Measurements from ENCODE around the gene XPO6.
A peak's percentile ranks its signal among the peaks of the same experiment; 100 is the strongest.

Gene XPO6

DNA sequence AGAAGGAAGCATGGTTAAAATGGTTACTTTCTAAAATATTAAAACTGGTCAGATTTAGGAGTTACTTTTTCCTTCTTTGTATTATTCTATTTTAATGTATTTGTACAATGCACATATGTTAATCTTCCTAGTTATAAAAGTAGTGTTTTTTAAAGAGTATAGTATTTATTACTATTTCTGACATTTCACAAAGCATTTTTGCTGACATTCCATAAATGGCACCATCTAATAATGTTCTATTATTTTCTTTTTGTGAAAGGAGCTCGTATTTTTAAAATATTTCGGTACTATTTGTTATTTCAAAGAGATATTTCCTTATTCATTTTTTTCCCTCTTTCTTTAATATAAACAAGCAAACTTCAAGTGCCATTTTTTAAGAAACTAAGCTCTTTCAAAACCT is 100.8 kb downstream of the XPO6 start:
- no peak for DNase-seq (ENCODE audit: low spot score)

DNA sequence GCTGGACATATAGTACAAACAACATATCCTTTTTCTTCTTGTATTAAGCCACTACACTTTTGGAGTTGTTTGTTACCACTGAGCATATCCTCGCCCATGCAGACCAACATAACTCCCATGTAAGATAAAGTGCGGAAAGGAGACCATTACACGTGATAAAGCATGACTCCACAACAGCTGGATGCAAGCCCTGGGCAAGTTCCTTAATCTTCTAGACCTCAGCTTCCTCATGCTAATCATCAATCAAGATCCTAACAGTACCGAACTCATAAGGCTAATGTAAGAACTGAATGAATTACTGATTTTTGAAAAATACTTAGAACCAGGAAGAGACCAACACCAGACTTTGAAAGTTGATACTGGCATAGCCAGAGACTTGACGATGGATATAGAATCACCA is 101.3 kb downstream of the XPO6 start:
- DNase-seq (ENCODE audit: low spot score), result no peak

DNA sequence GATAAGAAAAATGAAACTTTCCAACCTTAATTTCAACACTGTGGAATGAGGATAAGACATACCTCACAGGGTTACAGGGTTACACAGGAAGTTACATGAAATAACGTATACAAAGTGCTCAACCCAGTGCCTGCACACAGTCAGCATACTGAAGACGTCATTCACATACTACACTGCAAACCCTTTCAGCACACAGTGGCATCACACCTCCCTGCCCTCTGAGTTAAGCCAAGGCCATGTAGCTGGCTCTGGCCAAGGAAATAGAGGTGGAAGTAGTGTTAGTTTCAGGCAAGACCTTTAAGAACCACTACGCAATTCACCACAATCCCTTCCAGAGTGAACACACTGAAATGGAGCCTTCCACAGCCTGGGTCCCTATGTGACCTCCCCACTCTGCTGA is 101.7 kb downstream of the XPO6 start:
- DNase-seq (ENCODE audit: low spot score), result no peak

DNA sequence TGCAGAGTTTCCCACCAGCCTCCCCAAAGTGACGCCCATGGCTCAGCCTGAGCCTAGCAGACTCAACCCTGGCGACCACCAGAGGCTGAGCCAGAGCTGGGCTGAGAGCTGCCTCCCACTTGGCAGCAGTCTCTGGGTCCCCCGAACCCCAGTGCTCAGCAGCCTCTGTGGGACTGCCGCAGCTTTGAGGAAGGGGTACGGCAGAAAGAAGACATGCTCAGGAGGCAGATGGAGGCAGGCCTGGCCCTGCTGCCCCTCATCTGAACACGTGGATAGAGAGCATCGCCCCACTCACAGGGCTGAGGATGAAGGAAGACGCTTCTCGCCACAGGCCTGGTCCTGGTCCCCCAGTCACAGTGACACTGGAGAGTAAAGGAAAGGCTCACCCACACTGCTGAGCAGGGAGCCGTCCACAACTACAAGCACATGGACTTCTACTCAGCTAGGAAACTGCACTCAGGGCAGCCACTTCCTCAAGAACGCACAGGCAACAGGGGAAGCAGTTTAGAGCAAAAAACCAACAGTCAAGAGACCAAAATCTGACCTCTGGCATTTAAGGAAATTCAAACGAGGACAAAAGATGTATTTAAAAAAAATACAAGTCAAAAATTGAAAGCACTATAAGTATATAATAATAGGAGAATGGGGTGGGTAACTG is 103.0 kb downstream of the XPO6 start:
- no peak for DNase-seq (ENCODE audit: low spot score)

DNA sequence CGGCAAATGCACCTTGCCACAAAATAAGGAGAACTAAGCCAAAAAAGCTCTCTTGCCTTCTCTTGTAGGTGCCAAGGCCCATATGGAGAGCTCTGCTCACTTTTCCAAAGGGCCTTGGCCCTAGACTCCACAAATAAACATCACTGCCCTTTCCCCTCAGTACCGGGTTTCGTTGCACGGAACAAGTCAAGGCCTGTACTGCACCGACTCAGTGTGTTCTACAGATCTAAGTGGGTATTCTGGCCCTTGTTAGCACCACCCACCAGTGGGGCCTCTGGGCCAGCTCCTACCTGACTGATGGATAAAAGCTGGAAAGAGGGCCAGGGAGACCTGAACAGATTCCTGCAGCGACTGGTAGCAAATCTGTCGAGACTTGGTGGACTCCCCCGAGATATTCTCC is 104.5 kb downstream of the XPO6 start:
- DNase-seq (ENCODE audit: low spot score), result no peak

DNA sequence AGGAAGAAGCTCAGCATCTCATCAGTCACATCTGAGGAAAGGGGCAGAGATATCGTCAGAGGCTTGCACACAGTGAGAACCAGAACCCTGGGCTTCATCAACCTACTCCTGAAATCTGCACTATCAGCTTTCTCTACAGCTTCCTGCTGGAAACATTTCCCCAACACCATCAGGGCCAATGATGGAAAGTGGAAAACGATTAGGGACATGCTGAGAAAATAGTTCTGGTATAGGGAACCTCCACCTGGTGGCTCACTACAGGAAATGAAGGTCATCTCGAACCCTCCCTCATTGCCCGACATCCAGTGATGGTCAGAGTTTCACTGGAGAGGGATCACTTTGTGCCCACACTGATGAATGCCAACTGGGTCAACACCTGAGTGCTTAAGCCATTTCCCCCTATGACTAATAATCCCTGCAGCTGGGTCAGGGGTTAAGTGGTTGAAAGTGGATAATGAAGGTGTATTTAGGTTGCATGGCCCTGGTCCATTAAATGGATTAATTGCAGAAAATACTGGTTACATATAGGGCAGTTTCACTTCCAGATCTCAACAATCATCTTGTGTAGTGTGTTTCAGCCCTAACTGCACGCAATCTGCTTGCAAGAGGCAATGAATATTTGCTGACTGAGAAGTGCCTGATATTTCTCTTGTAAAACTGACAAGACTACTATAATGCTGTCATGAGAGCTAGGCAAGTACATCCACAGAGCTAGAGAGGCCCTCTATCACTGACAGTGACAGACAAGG is 105.1 kb downstream of the XPO6 start:
- DNase-seq (ENCODE audit: low spot score), result no peak

DNA sequence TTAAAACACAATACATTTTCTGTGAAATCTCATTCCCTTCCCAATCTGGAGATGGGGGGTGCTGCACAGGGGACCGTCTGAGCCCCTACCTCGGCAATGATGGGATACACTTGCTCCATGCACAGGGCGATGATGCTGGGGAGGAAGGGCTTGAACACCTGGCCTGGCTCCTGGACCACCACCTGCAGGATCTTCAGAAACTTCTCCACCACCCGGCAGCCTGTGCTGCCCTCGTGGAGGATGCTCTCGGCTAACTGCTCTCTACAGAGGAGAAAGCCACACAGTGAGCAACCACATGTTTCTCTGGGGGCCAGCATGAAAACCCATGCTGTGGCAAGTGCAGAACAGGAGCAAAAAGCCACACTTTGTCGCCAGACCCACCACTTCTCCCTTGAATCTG is 105.8 kb downstream of the XPO6 start:
- no peak for DNase-seq (ENCODE audit: low spot score)

DNA sequence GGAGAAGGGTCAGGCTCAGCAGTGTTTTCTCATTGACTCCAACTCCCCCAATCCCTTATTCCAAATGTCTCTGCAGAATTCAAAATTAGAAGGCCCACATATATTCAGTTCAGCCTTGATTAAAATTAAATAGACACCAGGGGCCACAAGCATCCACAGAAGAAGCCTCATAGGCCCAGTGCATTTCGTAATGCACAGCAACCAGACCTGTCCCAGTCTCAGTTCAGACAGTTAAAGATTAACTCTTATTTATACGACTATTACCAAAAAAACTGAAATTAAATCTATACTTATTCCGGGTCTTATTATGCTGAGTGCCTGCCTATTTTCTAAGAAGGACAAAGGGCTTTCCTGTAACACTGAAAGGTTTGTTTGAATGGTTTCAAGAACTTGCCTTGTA is 106.5 kb downstream of the XPO6 start:
- no peak for DNase-seq (ENCODE audit: low spot score)

DNA sequence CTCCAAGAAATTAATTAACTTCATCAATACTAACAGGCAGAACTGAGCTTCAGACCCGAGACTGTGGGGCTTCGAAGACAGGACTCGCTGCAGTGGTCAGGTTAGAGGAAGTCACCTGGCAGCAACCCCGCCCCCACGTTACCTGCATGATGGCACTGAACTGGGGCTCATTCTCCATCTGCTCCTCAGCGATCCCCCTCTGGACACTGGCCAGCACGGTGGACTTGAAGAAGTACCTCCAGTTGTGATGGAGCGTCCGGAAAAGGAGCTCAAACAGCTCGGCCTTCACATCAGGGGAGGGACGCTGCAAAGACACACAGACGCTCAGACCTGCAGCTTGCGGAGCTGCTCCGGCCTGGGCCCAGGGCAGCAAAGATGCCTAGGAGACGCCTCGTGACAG is 107.4 kb downstream of the XPO6 start:
- DNase-seq (ENCODE audit: low spot score), result no peak

DNA sequence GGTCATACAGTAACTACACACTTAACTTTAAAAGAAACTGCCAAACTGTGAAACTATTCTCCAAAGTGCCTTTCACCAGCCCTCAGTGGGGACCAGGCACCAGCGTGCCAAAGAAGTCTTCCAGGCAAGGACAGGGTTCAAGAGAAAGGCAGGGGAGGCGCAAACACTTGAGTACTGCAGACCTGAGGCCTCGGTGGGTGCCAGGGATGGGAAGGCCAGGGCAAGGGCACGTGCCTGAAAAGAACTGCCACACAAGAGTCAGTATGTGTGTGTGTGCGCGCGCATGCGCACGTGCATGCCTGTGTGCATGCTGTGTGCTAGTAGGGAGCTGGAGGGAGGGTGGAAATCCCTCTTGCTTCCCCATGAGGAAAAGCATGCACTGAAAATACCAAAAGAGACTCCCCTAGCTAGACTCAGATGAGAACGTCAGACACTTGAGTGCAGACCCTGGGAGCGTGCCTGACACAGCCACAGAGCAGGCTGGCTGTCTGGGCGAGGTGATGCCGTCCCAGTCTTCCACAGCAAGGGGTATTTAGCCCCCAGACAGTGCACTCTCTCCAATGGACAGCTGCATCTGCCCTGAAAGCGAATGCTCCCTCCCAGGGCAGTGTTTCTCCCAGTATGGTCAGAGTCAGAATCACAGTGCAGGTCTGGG is 108.1 kb downstream of the XPO6 start:
- DNase-seq (ENCODE audit: low spot score), result no peak

DNA sequence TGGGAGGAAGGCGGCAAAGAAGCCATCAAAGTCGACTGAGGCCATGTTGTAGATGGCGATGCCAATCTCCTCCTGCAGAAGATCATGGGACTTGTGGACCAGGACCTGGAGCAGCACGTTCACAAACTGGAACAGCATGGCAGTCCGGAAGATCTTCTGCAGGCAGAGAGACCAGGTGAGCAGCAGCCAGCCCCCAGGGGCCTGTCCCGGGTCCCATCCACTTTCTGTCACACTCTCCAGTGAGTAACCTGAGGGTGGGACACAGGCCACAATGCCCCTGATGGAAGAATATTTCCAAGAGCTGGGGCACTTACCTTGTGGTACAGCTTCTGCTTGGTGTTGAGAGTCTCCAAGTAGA is 110.3 kb downstream of the XPO6 start:
- DNase-seq (ENCODE audit: low spot score), result no peak

DNA sequence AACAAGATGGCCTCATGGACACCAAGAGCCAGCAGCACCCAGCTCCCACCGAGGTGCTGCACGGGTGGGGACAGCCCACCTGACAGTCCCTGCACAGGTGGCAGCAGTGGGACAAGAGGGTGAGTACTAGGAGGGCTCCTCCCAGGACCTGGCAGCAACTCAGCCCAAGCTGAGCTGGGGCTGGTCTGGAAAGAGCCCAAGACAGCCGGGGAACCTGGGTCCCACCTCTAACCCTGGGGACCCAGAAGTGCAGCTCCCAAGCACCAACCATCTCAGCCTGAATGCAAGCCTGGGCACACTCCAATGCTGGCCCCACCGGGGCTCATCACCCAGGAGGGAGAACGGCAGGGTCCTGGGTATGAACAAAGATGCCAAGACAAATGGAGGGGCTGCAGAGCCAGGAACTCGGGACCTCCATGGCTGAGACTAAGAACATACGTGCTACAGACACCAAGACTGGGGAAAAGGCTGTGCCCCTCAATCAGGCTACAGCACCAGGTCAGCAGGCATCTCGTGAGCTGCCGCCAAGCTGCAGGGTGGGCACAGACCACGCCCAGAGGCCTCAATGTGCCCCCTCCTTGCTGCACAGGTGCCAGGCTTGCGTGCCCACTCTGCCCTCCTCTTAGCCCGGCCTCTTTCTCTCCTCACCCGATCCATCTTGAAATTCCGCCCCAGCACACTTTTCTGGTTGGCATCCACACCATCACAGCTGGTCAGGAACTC is 110.8 kb downstream of the XPO6 start:
- DNase-seq (ENCODE audit: low spot score), result no peak

DNA sequence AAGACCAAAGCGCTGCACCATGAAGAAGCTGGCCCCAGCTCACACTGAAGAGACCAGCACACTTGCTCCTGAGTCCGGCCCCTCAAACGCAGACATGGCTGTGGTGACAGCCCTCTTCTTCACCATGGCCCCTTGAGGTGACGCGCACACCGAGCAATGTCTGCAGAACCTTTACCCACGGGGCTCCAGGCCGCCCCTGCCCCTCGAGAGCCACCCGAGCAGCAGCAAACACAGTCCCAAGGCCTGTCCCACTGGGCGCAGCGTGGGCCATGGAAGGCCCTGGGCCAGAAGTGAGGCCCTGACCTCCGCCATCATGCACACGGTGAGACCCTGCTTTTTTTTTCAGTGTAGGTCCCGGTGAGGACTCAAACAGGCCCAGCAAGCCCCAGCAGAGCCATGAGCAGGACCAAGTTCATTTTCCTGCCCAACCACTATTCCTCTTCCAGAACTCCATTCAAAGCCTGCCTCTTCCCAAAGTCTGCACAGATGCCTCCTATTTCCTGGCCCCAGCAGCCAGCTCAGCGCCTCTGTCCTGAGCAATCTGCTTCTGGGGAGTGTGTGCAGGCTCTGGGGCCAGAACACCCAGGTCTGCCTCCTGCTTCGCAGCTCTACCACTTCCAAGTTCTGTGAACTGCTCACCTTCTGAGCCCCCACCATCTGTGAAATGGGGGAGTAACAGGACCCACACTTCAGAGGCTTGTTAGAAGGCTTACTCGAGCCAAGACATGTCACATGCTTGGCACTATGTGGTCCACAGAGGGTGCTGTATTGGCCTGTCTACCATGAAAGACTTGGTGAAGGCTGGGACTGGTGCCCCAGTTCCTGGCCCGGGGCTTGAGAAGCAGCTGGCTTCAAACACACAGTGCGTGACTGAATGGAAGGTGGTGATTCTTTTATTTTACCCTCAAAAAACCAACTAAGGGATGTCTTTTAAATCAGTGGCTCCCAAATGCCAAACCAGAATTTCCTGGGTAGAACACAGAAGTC is 112.5 kb downstream of the XPO6 start:
- DNase-seq (ENCODE audit: low spot score), result no peak

DNA sequence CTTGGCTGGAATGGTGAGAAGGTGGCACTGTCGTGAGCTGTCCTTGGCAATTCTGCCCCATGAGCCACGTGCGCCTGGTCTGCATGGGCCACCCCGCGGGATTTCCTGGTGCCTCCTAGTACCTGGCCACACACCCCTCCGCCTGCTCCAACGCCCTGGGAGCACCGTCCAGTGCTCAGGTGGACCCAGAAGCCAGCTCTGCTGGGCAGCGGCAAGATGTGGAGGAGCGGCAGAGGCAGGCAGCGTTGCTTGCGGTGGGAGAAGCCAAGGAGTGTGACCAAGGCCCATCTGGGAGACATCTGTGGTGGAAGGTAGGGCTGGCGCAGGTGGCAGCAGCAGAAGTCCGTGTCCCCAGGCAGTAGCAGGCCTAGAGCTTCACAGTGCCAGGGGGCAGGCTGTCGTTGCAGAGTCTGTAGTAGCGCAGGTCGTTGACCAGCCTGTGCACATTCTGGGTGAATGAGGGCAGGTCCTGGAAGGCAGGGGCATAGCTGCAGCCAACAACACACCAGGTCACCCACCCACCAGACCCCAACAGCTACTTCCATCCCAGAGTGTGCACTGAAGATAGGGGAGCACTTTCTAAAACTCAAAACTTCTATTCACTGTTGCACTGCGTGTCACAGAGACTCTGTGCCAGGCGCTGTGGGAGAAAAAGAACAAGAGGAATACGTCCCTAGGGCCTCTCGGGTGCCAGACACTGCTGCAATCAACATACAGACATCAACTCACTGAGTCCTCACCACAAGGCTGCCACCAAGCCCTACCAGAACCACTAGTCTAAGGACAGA is 113.4 kb downstream of the XPO6 start:
- DNase-seq (ENCODE audit: low spot score), result no peak

DNA sequence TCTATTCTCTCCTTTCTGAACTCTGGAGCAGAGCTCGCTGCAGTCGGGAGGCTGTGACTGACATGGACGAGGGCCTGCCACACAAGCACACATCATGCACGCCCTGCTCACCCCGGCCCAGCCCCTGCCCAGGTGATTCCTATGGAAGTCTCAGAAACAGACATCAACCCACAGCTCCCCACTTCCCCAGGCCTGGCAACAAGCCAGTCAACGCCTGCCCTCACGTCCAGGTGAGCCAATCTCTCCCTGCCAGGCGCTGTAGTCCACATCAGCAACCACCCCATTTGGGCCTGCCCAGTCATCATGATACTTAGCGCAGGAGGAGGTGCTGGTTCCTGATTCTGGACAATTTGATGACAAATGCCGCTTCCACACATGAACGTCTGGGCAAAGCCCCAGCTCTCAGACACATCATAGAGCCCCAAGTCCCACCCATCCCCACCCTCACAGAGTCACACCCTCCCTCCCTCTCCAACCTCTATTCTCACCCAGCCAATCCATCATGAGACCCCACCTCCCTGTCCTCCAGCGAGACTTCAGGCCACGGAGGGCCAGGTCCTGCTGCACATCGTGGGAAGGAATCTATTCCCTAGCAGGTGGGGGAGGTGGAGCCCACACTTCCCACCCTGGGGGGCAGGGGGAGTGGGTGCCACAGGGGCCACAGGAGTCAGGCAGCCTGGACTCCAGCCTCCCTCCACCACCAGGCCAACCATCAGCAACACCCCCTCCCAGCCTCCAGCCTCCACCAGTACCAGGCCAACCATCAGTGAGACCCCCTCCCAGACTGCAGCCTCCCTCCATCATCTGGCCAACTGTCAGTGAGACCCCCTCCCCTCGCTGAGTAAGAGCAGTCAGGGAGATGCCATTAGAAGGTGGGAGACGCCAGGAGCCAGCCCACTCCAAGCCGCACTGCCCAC is 114.5 kb downstream of the XPO6 start:
- DNase-seq (ENCODE audit: low spot score), result no peak

DNA sequence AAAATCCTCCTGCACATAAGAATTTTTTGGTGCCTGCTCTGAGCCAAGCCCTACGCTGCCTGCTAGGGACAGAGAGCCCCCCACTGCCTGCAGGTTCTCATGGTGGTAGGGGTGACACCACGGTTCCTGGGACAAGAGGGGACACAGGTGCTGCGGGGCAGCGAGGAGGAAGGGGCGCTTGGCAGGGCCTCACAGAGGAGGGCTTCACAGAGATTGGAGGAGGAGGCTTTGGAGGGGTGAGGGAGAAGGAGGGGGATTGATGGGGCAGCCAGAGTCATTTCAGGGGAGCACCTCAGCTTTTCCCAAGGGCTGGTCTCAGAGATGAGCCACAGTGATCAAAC is 118.4 kb downstream of the XPO6 start:
- no peak for DNase-seq (ENCODE audit: low spot score)

DNA sequence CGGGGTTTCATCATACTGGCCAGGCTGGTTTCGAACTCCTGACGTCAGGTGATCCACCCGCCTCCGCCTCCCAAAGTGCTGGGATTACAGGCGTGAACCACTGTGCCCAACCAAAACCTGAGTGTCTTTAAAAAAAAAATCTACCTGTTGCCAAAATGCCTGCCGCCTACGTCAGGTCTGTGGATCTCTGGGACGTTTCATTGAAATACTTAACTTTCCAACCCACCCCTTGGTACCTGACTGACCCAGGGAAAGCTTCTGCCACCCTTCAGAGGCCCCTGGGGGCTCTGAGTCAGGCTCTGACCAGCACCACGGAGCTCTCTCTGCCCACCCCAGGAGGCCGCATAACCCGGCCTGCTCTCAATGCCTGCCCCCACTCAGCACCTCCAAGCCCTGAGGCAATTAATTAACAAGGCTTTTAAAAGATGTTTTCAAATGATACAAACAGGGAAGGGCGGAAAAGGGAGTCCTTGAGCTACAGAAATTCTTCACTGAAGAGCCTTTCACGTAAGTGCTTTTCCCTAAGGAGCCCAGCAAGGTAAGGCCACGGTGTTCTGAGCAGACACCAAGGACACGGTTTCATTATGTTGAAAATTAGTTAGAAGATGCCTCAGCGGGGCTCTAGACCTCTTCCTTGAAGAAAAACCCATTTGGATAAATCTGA is 118.9 kb downstream of the XPO6 start:
- DNase-seq (ENCODE audit: low spot score), result no peak

DNA sequence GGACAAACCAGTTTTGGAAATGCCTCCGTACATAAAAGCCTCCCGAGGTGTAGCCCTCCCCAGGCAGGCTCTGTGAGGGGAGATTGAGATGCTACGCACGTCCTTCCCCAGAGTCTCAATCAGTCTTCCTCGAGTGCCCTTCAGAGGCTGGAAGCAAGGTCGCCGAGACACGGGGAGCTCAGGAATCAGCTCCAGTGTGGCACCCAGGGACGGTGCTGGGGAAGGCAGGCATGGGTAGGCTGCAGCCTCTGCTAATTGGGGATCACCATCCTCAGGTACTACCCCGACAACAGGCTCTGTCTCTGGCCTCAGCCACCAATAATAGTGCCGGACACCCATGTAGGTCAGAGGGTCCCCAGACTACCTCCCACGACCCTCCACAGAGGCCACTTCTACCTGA is 120.1 kb downstream of the XPO6 start:
- no peak for DNase-seq (ENCODE audit: low spot score)

DNA sequence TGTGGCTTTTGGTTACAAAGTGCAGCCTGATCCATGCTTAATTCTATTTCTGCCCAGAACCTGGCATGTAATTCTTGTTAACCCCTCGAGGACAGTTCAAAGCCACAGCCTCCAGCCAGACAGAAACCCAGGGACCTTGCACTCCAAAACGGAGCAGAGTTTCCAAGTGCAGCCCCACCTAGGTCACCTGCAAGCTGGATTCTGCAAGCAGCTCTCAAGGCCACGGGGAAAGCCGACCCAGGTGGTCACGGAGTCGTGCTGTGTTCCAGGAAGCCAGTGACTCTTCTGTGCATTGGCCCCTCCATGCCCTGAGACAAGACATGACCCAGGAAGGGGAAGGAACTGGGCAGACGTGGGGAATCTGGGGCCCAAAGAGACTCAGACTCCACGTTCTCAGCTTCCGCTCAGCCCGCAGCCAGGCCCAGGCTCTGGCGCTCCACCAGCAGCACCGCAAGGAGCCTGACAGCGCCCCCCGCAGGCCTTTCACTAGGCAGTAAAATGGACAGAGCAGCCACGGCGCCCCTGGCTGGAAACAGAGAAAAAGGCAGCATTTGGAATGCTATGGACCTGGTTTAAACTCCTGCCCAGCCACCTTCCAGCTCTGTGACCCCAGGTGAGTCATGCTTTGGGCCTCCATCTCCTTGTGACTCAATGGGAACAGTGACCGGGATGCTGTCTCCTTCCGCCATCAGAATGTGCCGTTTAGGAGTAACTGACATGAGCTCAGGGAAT is 121.0 kb downstream of the XPO6 start:
- DNase-seq (ENCODE audit: low spot score), result peak; percentile 66

All from RKO (cell line).